PC-3 (cell line): ENCODE measurements around the gene KIF1C. TPM values are rescaled to one million over a fixed set of nuclear protein-coding genes. Genes with fewer than 3 reads are reported as not detected.

ENCODE experiments used
- ATAC-seq: fragments of 200-7000 bp; cut with Tn5 transposase; 2 replicates; pipeline ENCODE4 v1.9.1; 2020; ENCODE audit warnings: mild to moderate bottlenecking, moderate library complexity
- BruUV-seq: library from RNA; stranded (reverse); fragments of 400-500 nt; replicated peaks from 2 replicates; lab custom pipeline; 2021; lab: Mats Ljungman, UMichigan
- CTCF ChIA-PET: fragments of 300-600 bp; sonication (Branson Sonifier 250); formaldehyde crosslinking; loops from one replicate; lab custom pipeline; 2022; ENCODE audit warnings: antibody characterized with exemption; lab: Charles Lee
- POLR2A ChIA-PET: fragments of 300-600 bp; sonication (Branson Sonifier 250); formaldehyde crosslinking; loops from one replicate; lab custom pipeline; 2022; ENCODE audit warnings: antibody characterized with exemption; ENCODE audit not compliant: unreplicated experiment; lab: Charles Lee
- DNase-seq: peaks from one replicate; pipeline ENCODE4 v3.0.0-alpha.2; 2015
- H2AFZ ChIP-seq: fragments of 300-600 bp; sonication (generic); 2 replicates; pipeline ENCODE4 v1.6.0; 2016; ENCODE audit warnings: antibody characterized with exemption, low read length
- H3F3A ChIP-seq: fragments of 300-600 bp; sonication (generic); one replicate; pipeline ENCODE4 v1.6.0; 2017; ENCODE audit warnings: antibody characterized with exemption, low read length, control low read depth, mild to moderate bottlenecking; ENCODE audit not compliant: unreplicated experiment
- H3K27ac ChIP-seq: fragments of 300-600 bp; sonication (generic); 2 replicates; pipeline ENCODE4 v1.5.1; 2016; ENCODE audit warnings: mild to moderate bottlenecking, low read length
- H3K27me3 ChIP-seq: fragments of 300-600 bp; sonication (generic); 2 replicates; pipeline ENCODE4 v1.6.1; 2016; ENCODE audit warnings: low read length, mixed read lengths
- H3K36me3 ChIP-seq: fragments of 300-600 bp; sonication (generic); 2 replicates; pipeline ENCODE4 v1.6.1; 2016; ENCODE audit warnings: low read depth, mixed run types, low read length, mixed read lengths
- H3K4me1 ChIP-seq: fragments of 300-600 bp; sonication (generic); 2 replicates; pipeline ENCODE4 v1.5.1; 2016; ENCODE audit warnings: low read length; ENCODE audit not compliant: insufficient read depth
- H3K4me2 ChIP-seq: fragments of 300-600 bp; sonication (generic); 2 replicates; pipeline ENCODE4 v1.6.0; 2016; ENCODE audit warnings: low read length
- H3K4me3 ChIP-seq: fragments of 300-600 bp; sonication (generic); 2 replicates; pipeline ENCODE4 v1.5.1; 2016; ENCODE audit warnings: mild to moderate bottlenecking, low read length, mixed read lengths
- H3K79me2 ChIP-seq: fragments of 300-600 bp; sonication (generic); 2 replicates; pipeline ENCODE4 v1.6.1; 2017; ENCODE audit warnings: low read length, mixed read lengths
- H3K9ac ChIP-seq: fragments of 300-600 bp; sonication (generic); 2 replicates; pipeline ENCODE4 v1.6.0; 2016; ENCODE audit warnings: mild to moderate bottlenecking, low read length
- H3K9me2 ChIP-seq: fragments of 300-600 bp; sonication (generic); replicated peaks from 2 replicates; pipeline ENCODE4 v1.6.1; 2016; ENCODE audit warnings: mixed run types, low read length, mixed read lengths
- H3K9me3 ChIP-seq: fragments of 300-600 bp; sonication (generic); 2 replicates; pipeline ENCODE4 v1.6.1; 2016; ENCODE audit warnings: low read length, mixed read lengths
- H4K20me1 ChIP-seq: fragments of 300-600 bp; sonication (generic); 2 replicates; pipeline ENCODE4 v1.6.1; 2016; ENCODE audit warnings: low read length, mixed read lengths
- EZH2 ChIP-seq: fragments of 300-600 bp; sonication (generic); IDR thresholded peaks from one replicate; pipeline ENCODE4 v1.6.1; 2017; ENCODE audit warnings: antibody characterized with exemption, mild to moderate bottlenecking, low read length; ENCODE audit not compliant: unreplicated experiment
- EZH2phosphoT487 ChIP-seq: fragments of 300-600 bp; sonication (generic); IDR thresholded peaks from 2 replicates; pipeline ENCODE4 v1.6.1; 2018; ENCODE audit warnings: mild to moderate bottlenecking, antibody characterized with exemption, low read length, borderline replicate concordance
- intact Hi-C: fragments of 100-400 bp; cut with micrococcal nuclease; formaldehyde crosslinking; loops from 2 replicates; pipeline ENCODE4 v1.9.0; 2023
- total RNA-seq: library from RNA; depleted of rRNA; stranded (reverse); fragments of >200 nt; gene quantifications from 2 replicates; pipeline ENCODE4 v1.2.3, GENCODE V29; 2014
- TF ChIP-seq, protein P1 (sequence below): fragments of 300-600 bp; sonication (generic); conservative IDR thresholded peaks from 2 replicates; pipeline ENCODE4 v1.5.1; 2017; ENCODE audit warnings: antibody characterized with exemption, low read depth, mild to moderate bottlenecking, low read length

Gene KIF1C
- total RNA-seq, 1 experiment from 2014 or later: 60.9 TPM

DNA sequence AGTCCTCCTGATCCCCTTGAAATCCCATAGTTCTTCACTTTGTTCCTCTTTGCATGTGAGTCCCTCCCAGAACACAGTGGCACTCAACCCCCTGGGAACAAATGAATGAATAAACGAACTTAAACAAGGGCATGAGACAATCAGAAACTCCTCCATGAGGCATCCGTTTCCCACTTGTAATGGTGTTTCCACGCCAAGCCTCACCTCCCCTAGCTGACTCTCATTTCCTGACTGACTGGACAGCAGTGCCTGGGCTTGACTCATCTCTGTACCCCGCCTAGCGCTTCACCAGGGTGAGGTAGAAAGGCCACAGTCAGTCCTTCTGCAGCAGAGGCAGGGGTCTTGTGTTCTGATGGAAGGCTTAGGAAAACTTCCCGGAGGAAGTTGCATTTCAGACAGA is 14.2 kb downstream of the KIF1C start:
- Histone ChIP-seq H3K9me2 (no peaks in the 10 kb centered on the region), H3F3A (no peaks in the 10 kb centered on the region), H3K27me3 (no peaks in the 10 kb centered on the region), H3K4me3 (no peak overlapping the region), H3K36me3 (no peaks in the 10 kb centered on the region; the same call in 1 of the 2 replicates), H4K20me1 (no peaks in the 10 kb centered on the region), H3K79me2 (no peaks in the 10 kb centered on the region), H3K9ac (no peak overlapping the region), H3K4me2 (no peak overlapping the region), H3K4me1 (no peaks in the 10 kb centered on the region), H3K27ac (no peak overlapping the region), H3K9me3 (no peaks in the 10 kb centered on the region), H2AFZ (no peak overlapping the region)
- BruUV-seq: no TSS peak
- peak; percentile 14 for DNase-seq
- ChIA-PET CTCF (no interaction called here), POLR2A (interaction anchor here (0.6 kb wide), 1 partner anchor 24 kb away, joined by 3 read pairs; no protein-coding TSS in a partner anchor)
- ATAC-seq: peak; percentile 59
- no peak for TF ChIP-seq EZH2
- no peak for TF ChIP-seq EZH2phosphoT487
- TF ChIP-seq, protein P1, sequence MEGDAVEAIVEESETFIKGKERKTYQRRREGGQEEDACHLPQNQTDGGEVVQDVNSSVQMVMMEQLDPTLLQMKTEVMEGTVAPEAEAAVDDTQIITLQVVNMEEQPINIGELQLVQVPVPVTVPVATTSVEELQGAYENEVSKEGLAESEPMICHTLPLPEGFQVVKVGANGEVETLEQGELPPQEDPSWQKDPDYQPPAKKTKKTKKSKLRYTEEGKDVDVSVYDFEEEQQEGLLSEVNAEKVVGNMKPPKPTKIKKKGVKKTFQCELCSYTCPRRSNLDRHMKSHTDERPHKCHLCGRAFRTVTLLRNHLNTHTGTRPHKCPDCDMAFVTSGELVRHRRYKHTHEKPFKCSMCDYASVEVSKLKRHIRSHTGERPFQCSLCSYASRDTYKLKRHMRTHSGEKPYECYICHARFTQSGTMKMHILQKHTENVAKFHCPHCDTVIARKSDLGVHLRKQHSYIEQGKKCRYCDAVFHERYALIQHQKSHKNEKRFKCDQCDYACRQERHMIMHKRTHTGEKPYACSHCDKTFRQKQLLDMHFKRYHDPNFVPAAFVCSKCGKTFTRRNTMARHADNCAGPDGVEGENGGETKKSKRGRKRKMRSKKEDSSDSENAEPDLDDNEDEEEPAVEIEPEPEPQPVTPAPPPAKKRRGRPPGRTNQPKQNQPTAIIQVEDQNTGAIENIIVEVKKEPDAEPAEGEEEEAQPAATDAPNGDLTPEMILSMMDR: no peak
- intact Hi-C loops: no loop called here

DNA sequence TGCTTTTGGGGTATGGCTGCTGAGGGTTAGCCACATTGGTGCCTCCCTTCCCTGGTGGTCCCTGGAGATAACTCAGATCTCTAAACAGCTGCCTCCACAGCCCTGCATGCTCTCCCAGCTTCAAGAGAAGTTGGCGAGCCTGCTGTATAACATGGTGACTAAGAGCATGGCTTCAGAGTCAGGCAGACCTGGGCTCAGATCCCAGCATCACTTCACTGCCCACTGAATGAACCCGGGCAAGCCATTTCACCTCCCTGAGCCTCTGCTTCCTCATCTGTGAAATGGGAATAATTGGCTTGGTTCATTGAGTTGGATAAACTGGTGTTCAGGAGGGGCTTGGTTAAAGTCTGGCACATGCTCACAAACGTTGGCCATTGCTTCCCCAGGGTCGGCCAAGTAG is 16.6 kb downstream of the KIF1C start:
- ATAC-seq (no peak), DNase-seq (no peak)
- no peak overlapping the region for H2AFZ ChIP-seq
- H3K9ac ChIP-seq: no peak overlapping the region
- H3K79me2 ChIP-seq: no peaks in the 10 kb centered on the region
- BruUV-seq: no TSS peak
- no peaks in the 10 kb centered on the region for H3K9me3 ChIP-seq
- intact Hi-C loops: no loop called here
- no peaks in the 10 kb centered on the region for H4K20me1 ChIP-seq
- ChIA-PET POLR2A (no interaction called here), CTCF (no interaction called here)
- H3K36me3 ChIP-seq: peaks cover 3% of the 10 kb centered on the region; the same call in 1 of the 2 replicates
- no peaks in the 10 kb centered on the region for H3K27me3 ChIP-seq
- H3K9me2 ChIP-seq: no peaks in the 10 kb centered on the region
- no peak overlapping the region for H3K27ac ChIP-seq
- H3F3A ChIP-seq: no peaks in the 10 kb centered on the region
- no peak overlapping the region for H3K4me3 ChIP-seq
- TF ChIP-seq EZH2 (no peak), EZH2phosphoT487 (no peak)
- TF ChIP-seq, protein P1: no peak
- no peak overlapping the region for H3K4me2 ChIP-seq
- H3K4me1 ChIP-seq: no peaks in the 10 kb centered on the region

DNA sequence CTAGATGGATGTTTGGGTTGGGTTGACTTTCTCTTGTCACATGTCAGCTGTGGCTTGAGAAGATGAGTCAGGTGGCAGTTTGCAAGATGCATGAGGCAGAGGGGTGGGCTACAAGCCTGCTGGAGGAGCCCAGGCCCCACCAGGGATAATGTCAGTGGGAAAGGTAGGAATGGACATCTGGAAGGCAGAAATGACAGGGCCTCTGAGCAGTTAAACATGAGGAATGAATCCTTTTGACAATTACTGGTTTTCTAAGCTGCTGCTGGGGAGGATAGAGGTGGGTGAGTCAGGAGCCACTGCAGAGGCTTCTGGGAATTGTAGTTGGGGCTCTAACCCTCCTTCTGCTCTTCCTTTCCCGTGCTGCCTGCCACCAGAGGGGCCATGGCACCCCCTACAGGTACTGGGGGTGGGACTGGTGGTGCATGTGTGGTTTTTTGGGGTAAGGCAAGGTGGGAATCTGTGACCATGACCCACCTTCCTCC is 21.8 kb downstream of the KIF1C start:
- Histone ChIP-seq H2AFZ (no peak overlapping the region), H3K9me2 (no peaks in the 10 kb centered on the region), H3K27ac (no peak overlapping the region), H3K4me1 (no peaks in the 10 kb centered on the region), H3K4me3 (no peak overlapping the region), H3K9ac (no peak overlapping the region), H3K9me3 (no peaks in the 10 kb centered on the region), H3K4me2 (no peak overlapping the region), H3K79me2 (no peaks in the 10 kb centered on the region), H3K27me3 (no peaks in the 10 kb centered on the region), H3F3A (no peaks in the 10 kb centered on the region), H4K20me1 (no peaks in the 10 kb centered on the region), H3K36me3 (peaks cover 9% of the 10 kb centered on the region; the same call in 1 of the 2 replicates)
- ChIA-PET POLR2A (no interaction called here), CTCF (no interaction called here)
- TF ChIP-seq, protein P1: no peak; the same call in 1 of the 2 replicates
- no peak for TF ChIP-seq EZH2phosphoT487
- TF ChIP-seq EZH2: no peak
- peak; percentile 4 for DNase-seq
- intact Hi-C loops: no loop called here
- BruUV-seq: no TSS peak
- peak; percentile 37; the same call in 1 of the 2 replicates for ATAC-seq
